EH (cell line): ENCODE results near the gene HYI.
A peak's percentile ranks its signal among the peaks of the same experiment; 100 is the strongest.
"Not testable (repeated sequence)": the region's sequence is repeated elsewhere in the genome, so short reads cannot be mapped to it uniquely, and the experiment has no call there.

Experiments
- DNase-seq: peaks from one replicate; pipeline ENCODE4 v3.0.0-alpha.2; 2015; ENCODE audit warnings: low read depth

HYI gene

DNA sequence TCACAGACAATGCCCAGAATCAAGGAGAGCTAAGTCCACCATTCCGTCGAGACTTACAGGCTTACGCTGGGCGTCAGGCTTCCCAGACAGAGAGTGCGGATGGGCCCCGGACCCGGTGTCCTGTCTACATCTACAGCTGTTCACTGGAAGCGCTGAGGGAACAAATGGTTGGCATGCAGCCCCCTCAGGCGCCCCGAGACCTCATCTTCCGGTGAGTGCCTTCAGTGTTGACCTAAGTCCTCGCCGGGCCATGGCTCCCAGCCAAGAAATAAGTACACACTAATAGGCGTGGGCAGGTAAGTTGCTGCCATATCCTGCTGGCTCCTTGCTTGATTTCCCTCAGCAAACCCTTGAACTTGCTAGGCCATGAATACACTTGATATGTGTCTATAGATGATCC lies 26.2 kb downstream of the HYI start:
- no peak for DNase-seq

DNA sequence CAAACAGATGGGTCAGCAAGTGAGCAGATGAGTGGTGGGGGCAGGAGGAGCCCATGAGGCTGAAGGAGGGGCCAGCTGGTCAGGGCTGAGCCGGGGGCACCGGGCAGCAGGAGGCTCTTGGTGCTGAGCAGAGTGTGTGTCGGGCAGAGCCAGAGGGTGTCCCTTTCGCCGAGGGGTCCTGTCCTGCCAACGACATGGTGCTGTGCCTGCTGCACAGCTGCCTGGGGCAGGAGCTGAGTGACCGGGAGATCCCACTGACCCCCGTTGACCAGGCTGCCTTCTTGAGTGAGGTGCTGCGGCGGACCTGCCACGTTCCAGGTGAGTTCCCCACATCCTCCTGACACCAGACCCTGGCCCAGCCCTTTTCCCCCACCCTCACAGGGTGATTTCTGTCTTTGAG lies 27.5 kb downstream of the HYI start:
- no peak for DNase-seq

DNA sequence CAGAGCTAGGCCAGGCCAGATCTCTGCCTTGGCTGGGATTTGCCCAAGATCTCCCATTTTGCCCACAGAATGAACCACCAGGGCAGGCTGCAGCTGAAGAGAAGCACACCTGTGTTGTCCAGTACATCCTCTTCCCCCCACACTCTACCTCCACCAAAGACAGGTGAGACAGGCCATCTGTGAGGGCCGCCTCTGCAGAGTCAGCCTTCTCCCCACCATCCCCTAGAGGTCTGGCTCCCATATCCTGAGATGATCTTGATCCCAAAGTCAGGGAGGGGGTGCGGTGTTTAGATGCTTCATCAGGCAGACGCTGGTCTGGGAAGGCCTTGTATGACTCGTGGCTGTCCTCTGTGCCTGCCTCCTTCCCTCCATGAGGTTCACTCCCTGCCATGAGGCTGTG lies 28.7 kb downstream of the HYI start:
- peak; percentile 29 for DNase-seq

DNA sequence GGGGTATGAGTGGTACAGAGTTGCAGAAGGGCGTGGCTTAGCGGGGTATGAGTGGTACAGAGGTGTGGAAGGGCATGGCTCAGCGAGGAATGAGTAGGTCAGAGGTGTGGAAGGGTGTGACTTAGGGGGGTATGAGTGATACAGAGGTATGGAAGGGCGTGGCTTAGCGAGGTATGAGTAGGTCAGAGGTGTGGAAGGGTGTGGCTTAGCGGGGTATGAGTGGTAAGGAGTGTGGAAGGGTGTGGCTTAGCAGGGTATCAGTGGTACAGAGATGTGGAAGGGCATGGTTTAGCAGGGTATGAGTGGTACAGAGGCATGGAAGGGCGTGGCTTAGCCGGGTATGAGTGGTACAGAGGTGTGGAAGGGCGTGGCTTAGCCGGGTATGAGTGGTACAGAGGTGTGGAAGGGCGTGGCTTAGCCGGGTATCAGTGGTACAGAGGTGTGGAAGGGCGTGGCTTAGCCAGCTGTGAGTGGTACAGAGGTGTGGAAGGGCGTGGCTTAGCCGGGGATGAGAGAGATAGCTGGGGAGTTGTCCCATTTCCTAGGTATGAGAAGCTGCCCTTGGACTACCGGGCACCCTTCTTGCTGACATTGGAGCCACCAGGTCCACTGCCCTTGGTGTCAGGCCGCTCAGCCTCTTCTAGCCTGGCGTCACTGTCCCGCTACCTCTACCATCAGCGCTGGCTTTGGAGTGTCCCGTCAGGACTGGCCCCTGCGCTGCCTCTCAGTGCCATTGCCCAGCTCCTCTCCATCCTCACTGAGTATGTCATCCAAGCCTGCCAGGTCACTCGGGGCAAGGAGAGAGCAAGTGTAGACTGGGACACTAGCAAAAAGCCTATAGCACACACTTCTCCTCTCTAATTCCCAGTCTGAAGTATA lies 29.8 kb downstream of the HYI start:
- DNase-seq = no peak

DNA sequence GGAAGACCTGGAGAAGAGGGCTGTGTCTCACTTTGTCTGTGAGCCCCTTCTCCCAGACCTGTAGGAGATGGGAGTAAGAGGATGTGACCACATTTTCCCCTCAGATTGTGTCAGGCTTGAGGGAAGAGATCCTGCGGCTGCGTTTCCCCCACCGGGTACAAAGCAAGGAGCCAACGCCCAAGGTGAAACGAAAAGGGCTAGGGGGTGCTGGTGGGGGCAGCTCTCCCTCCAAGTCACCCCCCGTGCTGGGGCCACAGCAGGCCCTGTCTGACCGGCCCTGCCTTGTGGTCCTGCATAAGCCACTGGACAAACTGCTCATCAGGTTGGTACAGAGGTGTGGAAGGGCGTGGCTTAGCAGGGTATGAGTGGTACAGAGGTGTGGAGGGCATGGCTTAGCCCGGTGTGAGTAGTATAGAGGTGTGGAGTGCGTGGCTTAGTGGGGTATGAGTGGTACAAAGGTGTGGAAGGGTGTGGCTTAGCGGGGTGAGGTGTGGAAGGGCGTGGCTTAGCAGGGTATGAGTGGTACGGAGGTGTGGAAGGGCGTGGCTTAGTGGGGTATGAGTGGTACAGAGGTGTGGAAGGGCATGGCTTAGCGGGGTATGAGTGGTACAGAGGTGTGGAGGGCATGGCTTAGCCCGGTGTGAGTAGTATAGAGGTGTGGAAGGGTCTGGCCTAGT lies 30.6 kb downstream of the HYI start:
- no peak for DNase-seq

DNA sequence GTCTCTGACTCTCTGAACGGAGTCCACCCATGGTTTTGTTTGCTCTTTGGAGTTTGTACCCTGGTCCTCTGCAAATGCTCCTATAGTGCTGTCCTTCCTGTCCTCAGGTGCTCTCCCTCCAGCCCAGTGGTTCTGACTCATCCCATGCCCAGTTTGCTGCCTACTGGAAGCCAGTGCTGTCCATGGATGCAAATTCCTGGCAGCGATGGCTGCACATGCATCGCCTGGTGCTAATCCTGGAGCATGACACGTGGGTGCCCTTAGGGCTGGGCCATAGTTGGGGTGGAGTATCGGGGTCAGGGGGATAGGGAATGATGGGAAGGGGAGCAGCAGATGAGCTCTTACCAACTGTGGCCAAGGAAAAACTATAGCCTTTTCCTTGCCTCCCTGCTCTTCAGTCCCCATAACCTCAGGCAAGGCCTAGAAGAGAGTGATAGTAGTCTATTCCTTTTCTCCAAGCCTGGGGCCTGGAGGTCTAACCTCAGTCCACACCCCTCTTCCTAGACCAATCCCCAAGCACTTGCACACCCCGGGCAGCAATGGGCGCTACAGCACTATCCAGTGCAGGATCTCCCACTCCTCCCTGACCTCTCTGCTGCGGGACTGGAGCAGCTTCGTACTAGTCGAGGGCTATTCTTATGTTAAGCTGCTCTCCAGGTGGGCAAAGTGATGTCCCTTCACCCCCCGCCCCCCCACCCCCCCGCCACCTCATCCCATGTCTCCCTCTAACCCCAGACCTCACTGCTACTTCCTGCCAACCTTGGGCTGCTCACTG lies 31.6 kb downstream of the HYI start:
- DNase-seq = no peak

DNA sequence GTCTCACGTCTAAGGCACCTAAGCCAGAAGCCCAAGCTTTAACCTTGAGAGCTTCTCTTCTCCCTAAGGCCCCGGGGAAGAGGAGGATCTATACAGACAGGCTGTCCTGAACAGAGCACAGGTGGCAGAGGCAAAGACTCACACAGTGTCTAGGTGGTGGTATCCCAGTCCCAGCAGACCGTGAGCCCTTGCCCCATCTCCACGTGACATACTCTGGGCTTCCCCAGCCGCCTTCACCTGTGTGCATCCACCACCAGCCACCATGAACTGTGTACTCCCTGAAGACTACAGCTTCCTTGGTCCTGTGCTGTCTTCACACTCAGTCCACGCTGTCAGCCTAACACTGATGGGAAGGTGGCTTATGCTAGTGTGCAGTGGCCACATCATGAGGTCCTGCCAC lies 32.3 kb downstream of the HYI start:
- DNase-seq = no peak

DNA sequence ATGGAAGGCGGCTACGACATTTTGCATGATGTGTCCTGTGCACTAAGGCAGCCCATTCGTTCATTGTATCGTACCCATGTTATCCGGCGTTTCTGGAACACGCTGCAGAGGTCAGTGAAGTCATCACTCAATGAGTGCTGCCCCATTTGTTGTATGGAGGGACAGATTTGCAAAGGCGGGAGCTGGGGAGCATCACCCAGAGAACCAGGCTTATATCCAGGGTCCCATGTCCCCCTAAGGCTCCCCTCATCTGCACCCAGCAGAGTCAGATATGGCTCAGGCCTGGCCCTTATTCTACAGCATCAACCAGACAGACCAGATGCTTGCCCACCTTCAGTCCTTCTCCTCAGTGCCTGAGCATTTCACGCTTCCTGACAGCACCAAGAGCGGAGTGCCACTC lies 32.9 kb downstream of the HYI start:
- no peak for DNase-seq

DNA sequence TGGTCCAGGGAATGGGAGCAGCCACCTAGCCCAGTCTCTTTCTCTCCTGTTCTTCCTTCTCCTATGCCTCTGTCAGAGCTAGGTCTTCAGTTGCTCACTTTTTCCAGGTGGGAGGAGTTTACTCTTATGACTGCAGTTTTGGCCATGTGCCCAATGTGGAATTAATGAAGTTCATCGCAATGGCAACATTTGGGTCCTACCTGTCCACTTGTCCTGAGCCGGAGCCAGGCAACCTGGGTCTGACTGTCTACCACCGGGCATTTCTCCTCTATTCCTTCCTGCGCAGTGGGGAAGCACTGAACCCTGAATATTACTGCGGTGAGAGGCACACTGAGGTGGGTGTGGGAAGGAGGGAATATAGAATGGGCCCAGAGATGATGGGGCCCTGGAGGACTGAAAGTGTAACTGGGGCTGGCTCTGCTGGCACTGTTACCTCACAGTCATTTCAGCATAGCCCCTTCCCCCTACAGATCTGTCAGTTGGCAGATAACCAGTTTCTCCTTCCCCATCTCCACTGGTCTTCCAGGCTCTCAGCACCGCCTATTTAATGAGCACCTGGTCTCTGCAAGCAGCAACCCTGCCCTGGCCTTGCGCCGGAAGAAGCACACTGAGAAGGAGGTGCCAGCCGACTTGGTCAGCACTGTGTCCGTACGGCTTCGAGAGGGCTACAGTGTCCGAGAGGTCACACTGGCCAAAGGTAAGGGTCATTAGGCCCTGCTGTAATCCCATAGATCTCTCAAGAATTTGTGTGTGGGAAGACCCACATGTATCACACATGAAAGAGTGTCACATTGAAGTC lies 33.9 kb downstream of the HYI start:
- no peak for DNase-seq

DNA sequence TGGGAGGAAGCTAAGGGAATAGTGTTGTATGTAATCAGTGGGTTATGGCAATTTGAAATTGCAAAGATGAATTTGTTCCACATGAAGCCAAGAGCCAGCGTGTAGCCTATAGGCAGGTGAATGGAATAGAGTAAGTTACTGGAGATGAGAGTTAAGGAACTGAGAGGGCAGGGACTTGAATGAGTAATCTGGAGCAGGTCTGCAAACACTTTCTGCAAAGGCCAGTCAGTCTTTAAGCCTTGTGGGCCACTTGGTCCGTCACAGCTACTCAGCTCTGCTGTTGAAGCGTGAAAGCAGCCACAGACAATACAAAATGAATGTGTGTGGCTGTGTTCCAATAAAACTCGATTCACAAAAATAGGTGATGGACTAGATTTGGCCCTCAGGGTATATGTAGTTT lies 34.9 kb downstream of the HYI start:
- DNase-seq = no peak

DNA sequence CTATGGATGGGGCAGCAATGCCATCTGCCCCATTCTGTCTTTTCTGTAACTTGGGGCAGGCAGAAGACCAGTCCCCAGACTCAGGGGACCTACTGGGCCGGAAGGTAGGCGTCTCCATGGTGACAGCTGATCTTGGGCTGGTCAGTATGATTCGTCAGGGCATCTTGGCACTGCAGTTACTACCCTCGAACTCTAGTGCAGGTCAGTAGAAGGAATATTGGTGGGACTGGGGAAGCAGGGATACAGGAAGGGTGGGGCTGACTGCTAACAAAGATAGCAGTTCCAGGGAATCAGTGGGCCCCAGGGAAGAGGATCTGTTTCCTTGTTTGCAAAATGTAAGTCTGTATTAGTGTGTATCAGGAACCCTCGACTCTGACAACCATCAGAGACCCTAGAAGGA lies 37.8 kb downstream of the HYI start:
- DNase-seq = no peak

DNA sequence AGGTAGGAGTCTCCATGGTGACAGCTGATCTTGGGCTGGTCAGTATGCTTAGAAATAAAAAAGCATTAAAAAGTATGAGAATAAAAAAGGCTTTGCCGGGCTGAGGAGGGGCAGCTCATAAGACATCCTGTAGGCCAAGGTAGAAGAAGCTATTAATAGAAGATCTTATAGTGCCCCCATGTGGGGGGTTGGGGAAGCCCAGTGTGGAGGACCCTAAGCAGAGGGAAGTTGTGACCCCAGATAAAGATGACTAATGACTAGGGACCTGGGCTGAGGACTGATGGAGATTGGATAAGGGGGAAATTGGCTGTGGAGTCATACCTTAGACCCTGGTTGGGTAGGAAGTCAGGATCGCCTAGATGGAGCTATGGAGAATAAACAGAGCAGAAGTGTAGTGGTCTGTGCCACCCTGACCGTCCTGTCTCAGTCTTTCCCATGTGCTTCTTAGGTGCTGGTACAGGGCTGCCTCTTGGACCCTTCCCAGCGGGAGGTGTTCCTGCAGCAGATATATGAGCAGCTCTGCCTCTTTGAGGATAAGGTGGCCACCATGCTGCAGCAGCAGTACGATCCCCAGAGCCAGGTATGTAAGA lies 39.0 kb downstream of the HYI start:
- DNase-seq = peak; percentile 54

DNA sequence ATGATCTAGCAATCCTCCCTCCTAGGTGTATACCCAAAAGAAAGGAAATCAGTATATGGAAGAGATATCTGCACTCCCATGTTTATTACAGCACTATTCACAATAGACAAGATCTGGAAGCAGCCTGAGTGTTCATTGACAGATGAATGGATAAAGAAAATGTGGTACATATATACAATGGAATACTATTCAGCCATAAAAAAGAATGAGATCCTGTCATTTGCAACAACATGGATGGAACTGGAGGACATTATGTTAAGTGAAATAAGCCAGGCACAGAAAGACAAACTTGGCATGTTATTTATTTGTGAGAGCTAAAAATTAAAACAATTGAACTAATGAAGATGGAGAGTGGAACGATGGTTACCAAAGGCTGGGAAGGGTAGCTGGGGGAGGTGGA lies 40.3 kb downstream of the HYI start:
- not testable (repeated sequence) for DNase-seq

DNA sequence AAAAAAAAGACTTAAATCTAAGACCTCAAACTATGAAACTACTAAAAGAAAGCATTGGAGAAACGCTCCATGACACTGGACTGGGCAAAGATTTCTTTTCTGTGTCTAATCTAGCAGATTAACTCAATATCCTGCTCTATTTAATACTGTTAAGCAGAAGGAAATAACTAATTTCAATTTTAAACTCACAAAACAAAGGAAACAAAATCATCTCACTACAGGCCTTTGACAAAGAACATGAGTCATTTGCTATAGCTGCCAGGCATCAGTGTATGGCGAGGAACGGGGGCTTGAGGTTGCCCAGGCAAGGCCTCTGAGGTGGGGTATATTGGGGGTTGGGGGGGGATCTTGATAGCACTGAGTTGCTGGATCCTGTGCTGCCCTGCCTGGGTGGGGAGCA lies 43.2 kb downstream of the HYI start:
- DNase-seq = no peak

DNA sequence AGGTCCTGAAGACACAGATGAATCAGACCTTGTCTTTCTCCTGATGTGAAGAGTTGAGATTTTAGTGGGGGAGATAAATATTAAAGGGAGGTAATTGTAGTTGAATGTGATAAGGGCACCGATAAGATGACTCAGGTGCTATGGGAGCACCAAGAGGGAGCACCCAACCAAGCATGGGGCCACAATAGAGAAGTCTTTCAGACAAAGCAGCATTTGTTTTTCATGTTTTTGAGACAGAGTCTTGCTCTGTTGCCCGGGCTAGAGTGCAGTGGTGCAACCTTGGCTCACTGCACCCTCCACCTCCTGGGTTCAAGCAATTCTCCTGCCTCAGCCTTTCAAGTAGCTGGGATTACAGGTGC lies 47.9 kb downstream of the HYI start:
- no peak for DNase-seq

DNA sequence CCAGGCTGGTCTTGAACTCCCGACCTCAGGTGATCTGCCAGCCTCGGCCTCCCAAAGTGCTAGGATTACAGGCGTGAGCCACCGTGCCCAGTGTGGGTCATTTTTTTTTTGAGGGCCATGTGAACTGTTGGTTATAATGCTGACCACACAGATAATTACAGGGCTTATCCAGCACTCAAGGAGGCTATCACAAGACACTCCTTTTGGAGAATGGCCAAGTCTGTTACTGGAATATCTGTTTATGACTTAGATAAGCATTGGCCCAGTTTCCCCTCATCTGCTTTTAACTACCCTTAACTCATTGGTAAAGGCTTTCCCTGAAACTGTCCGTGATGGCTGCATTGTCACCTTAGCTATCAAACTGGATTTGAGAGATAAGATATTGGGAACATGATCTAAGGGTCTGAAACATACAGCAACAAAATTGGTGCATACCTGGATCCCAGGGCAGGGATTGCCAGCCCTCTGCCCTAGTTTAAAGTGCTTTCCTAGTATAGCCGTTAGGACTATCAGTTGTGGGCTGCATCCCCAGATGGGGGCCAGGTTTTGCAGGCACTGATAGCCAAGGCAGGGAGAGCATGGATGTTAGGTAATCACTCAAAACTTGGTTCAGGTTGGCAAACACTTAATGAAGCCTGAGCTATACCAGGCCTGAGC lies 48.4 kb downstream of the HYI start:
- DNase-seq = no peak

DNA sequence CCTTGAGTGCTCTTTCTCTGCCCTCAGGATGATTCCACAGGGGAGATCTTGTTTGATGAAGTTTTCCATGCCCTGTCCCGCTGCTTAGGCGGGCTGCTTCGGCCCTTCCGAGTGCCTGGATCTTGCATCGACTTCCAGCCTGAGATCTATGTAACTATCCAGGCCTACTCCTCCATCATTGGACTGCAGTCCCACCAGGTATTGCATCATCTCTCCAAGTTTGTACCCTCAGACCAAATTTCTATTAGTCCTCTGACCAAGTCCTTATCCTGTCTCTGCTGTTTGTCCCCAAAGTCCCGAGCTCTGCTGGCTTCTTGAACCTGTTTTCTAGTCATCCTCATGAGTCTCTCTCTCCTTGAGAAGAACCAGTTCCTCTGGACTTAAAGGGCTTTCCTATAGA lies 49.4 kb downstream of the HYI start:
- no peak for DNase-seq

DNA sequence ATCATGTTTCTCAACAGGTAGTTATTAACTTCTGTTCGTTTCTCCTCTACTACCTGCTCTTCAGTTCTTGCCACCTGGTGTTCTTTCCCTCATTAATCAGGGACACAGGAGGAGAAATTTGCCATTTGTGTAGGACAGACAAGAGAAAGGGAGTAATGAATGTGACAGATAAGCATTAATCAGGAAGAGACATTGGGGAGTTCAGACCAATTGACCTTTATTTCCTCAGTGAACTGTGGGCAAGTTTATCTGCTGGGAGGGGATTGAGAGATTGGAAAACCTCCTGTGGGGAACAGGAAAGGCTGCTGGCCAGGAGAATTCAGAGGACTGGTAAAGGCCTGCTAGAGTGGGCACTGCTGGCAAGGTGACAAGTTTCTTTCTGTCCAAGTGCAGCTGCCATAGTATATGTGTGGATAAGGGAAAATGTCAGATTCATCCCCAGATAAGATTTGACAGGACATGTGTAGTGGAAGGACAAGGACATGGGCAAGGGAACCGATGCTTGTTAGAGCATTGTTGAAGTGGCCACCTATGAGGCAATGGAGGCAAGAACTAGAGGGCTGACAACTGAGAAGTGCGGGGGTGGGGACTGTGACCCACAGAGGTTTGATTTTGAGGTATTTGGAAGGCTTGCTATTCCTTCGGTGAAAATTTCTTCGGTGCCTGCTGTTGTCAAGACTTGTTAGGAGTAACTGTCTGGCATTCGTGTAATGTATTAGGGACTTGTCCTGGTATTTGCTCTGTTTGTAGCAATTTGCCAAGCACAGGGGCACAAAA lies 51.5 kb downstream of the HYI start:
- DNase-seq = no peak
